ENCODE results near the gene GLYR1.

GLYR1 gene

GRCh38 chr16:4803401-4803844 lies 43.7 kb downstream of the GLYR1 start:
- DNase-seq = no peak

GRCh38 chr16:4802659-4803287 lies 44.3 kb downstream of the GLYR1 start:
- DNase-seq = peak; percentile 90 to 91

GRCh38 chr16:4801962-4802658 lies 45.0 kb downstream of the GLYR1 start, which contains the start of gene ROGDI:
ROGDI (minus strand) TSS chr16:4802633; CDS start chr16:4802571, 62 bp downstream.
- peak; percentile 76 to 80 for DNase-seq

- DNase-seq = peak in 1 of 2 experiments; percentile 11
Observed at GRCh38 chr16:4801051-4801961, 45.8 kb downstream of the GLYR1 start.

- no peak for DNase-seq
Observed at GRCh38 chr16:4800290-4801041, 46.6 kb downstream of the GLYR1 start.

GRCh38 chr16:4799171-4799855 lies 47.8 kb downstream of the GLYR1 start:
- DNase-seq = no peak

- DNase-seq = no peak
Observed at GRCh38 chr16:4798456-4798855, 48.6 kb downstream of the GLYR1 start.

GRCh38 chr16:4797805-4798252 lies 49.3 kb downstream of the GLYR1 start:
- DNase-seq = no peak

- no peak for DNase-seq
Observed at GRCh38 chr16:4796982-4797804, 49.9 kb downstream of the GLYR1 start.

GRCh38 chr16:4795828-4796572 lies 51.1 kb downstream of the GLYR1 start:
- DNase-seq = no peak

- no peak for DNase-seq
Observed at GRCh38 chr16:4795181-4795827, 51.8 kb downstream of the GLYR1 start, which contains the start of gene SMIM22. SMIM22 (plus strand) TSS chr16:4795369; CDS start chr16:4795735, 366 bp downstream.

- no peak for DNase-seq
Observed at GRCh38 chr16:4792951-4793513, 54.1 kb downstream of the GLYR1 start.

- no peak for DNase-seq
Observed at GRCh38 chr16:4790871-4791270, 56.2 kb downstream of the GLYR1 start.

- no peak for DNase-seq
Observed at GRCh38 chr16:4790261-4790660, 56.8 kb downstream of the GLYR1 start.

GRCh38 chr16:4788910-4789309 lies 58.2 kb downstream of the GLYR1 start:
- DNase-seq = no peak

- DNase-seq = no peak
Observed at GRCh38 chr16:4788489-4788889, 58.6 kb downstream of the GLYR1 start.

GRCh38 chr16:4787627-4788482 lies 59.2 kb downstream of the GLYR1 start, which contains the start of gene SEPTIN12:
SEPTIN12 (minus strand) TSS chr16:4788345; CDS start chr16:4787645, 700 bp downstream.
- no peak for DNase-seq

- DNase-seq = no peak
Observed at GRCh38 chr16:4787068-4787467, 60.0 kb downstream of the GLYR1 start.
